ENCODE data around the gene TTC23. TPM values are rescaled to one million over a fixed set of nuclear protein-coding genes. Genes with fewer than 3 reads are reported as not detected.

TTC23 gene
- total RNA-seq, 4 donors from 2014 or later: 14.7 to 25.3 (median 19.3) TPM

DNA sequence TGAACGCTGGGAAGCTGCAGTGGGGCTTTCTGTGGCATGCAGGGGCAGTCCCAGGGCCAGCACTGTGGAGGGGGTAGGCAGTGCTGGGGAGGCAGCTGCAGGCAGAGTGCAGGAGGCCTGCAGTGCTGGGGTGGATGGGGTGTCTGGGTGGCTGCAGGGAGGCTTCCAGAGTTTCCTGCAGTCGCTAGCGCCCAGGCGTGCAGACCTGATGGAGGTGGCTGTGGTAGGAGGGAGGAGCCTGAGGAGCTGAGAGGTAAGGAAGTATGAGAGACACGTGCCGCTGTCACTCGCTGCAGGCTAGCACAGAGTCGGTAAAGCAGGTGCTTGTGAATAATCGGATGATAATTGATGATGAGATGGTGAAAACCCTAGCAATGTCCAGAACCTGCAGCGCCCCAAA is 128.2 kb downstream of the TTC23 start:
- no peaks in the 10 kb centered on the region for H3K9me3 ChIP-seq
- TF ChIP-seq EP300 (IDR thresholded peaks at IDR 0.05) (no peak), POLR2AphosphoS5 (IDR thresholded peaks at IDR 0.05) (peak in 1 of 2 donors; percentile 55)
- peak overlapping the region; percentile 97 to 98 (median 98) for H3K27ac ChIP-seq (replicated peaks in 1 of 4)
- peaks cover 73 to 100% (median 100%) of the 10 kb centered on the region in 4 donors for H3K4me1 ChIP-seq
- WGBS: 61% methylated on average over 10 of the region's 10 CpGs
- no peaks in the 10 kb centered on the region for H3K27me3 ChIP-seq
- intact Hi-C loops (cut with DNase I): loop anchor here (5.0 kb wide), 1 partner anchor 51 kb away; no protein-coding TSS in a partner anchor
- DNase-seq (ENCODE audit: extremely low spot score): no peak
- no peak overlapping the region for H3K4me3 ChIP-seq
- peaks cover 17 to 77% (median 52%) of the 10 kb centered on the region in 4 donors for H3K36me3 ChIP-seq

DNA sequence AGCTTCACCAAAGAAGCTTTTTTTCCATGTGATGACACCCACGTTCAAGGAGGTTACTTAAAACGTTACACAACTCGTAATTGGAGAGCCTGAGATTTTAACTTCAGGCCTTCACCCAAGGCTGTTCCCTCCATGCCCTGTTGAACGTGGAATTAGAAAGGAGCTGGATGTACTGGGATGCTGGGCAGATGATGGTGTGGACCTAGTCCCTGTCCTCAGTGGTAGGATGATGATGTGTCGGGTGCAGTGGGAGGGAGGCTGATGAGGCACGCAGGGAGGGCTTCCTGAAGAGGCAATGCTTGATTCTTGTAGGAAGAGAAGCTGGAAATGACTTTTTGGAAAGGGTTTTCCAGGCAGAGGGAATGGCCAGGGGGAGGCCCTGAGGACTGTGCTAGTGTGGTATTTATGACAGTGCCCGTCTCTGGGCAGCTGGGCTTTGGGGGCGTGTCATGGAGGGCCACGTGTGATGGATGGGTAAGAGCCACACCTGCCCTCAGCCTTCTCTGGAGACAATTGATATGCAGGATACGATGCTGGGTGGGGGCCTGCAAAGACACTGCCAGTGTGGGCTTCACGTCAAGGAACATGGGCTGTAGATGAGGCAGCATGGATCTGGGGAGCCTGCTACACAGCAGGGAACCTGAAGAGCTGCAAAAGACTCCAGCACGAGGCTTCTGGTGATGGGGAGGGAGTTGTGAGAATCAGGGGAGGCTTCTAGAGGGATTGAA is 129.2 kb downstream of the TTC23 start:
- peaks cover 66 to 100% (median 98%) of the 10 kb centered on the region in 4 donors for H3K4me1 ChIP-seq
- peak overlapping the region; percentile 97 to 98 (median 98) for H3K27ac ChIP-seq (replicated peaks in 1 of 4)
- H3K36me3 ChIP-seq: peaks cover 20 to 74% (median 50%) of the 10 kb centered on the region in 4 donors
- WGBS: 79% methylated on average over 12 of the region's 12 CpGs
- no peak for DNase-seq (ENCODE audit: extremely low spot score)
- H3K27me3 ChIP-seq: no peaks in the 10 kb centered on the region
- intact Hi-C loops (cut with DNase I): loop anchor here (5.0 kb wide), 1 partner anchor 52 kb away; no protein-coding TSS in a partner anchor
- H3K4me3 ChIP-seq: no peak overlapping the region
- TF ChIP-seq, protein P1, sequence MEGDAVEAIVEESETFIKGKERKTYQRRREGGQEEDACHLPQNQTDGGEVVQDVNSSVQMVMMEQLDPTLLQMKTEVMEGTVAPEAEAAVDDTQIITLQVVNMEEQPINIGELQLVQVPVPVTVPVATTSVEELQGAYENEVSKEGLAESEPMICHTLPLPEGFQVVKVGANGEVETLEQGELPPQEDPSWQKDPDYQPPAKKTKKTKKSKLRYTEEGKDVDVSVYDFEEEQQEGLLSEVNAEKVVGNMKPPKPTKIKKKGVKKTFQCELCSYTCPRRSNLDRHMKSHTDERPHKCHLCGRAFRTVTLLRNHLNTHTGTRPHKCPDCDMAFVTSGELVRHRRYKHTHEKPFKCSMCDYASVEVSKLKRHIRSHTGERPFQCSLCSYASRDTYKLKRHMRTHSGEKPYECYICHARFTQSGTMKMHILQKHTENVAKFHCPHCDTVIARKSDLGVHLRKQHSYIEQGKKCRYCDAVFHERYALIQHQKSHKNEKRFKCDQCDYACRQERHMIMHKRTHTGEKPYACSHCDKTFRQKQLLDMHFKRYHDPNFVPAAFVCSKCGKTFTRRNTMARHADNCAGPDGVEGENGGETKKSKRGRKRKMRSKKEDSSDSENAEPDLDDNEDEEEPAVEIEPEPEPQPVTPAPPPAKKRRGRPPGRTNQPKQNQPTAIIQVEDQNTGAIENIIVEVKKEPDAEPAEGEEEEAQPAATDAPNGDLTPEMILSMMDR (IDR thresholded peaks at IDR 0.05): no peak
- no peak for TF ChIP-seq EP300 (IDR thresholded peaks at IDR 0.05)
- no peak for TF ChIP-seq POLR2A (IDR thresholded peaks at IDR 0.05; ENCODE audit: low read depth)
- peak; percentile 50 to 67 for TF ChIP-seq POLR2AphosphoS5 (IDR thresholded peaks at IDR 0.05)
- H3K9me3 ChIP-seq: no peaks in the 10 kb centered on the region

DNA sequence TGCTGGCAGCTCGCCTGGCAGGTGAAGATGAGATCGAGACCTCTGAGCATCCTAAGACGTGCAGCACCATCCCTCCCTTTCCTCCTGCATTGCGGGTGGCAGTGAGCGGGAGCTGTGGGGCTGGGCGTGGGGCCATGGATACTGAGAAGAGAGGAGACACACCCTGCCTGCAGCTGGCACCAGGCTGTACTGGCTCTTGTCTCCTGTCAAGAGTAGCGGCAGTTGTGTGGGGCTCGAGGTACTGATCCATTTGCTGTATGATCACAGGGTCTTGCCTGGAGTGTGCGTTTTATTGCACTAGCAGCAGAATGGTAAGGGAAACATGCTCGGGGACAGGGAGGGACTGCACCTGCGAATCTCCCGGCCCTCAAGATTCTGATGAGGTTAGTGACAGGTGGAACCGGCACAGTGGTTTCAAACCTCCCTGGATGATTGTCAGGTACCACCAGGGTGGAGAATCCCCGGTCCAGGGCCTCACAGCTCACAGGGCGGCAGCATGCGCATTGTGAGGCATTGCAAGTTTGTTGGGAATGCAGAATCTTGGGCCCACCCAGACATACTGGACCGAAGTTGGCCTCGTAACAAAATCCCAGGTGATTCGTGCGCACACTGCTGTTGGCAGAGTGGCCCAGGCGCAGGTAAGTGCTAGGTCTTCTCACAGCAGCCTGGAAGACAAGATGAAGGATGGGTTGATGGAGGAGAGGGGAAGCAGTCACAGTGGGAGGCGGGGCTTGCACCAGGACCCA is 130.4 kb downstream of the TTC23 start:
- intact Hi-C loops (cut with DNase I): no loop called here
- peaks cover 20 to 75% (median 54%) of the 10 kb centered on the region in 4 donors for H3K36me3 ChIP-seq
- WGBS: 63% methylated on average over 19 of the region's 22 CpGs
- no peaks in the 10 kb centered on the region for H3K27me3 ChIP-seq
- peak; percentile 61 to 62 for TF ChIP-seq POLR2AphosphoS5 (IDR thresholded peaks at IDR 0.05)
- TF ChIP-seq, protein P1 (IDR thresholded peaks at IDR 0.05): no peak
- H3K27ac ChIP-seq (replicated peaks in 1 of 4): peak overlapping the region; percentile 97 to 98 (median 98)
- peak overlapping the region in 2 of 4 donors; percentile 4 to 7 for H3K4me3 ChIP-seq
- H3K9me3 ChIP-seq: no peaks in the 10 kb centered on the region
- DNase-seq (ENCODE audit: extremely low spot score): no peak
- peaks cover 58 to 100% (median 98%) of the 10 kb centered on the region in 4 donors for H3K4me1 ChIP-seq

DNA sequence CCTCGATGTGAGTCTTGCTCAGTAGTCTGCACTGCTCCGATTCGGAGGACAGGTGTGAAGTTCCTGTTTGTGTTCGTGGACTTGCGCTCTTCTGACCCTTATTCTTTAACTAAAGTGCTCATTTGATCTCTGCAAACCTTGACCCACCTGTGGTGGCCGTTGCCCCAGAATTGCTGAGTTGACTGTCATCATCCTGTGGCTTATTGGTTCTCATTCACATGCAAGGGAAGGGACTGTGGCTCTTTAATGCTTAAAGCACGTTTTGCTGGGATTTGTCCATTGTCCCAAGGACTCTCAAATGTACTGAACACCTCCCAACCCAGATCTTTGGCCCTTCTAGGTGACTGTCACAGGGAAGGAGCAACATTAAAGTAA is 131.1 kb downstream of the TTC23 start:
- Histone ChIP-seq H3K36me3 (peaks cover 20 to 75% (median 60%) of the 10 kb centered on the region in 4 donors), H3K4me3 (peak overlapping the region in 1 of 4 donors; percentile 7), H3K4me1 (peaks cover 58 to 100% (median 98%) of the 10 kb centered on the region in 4 donors), H3K9me3 (no peaks in the 10 kb centered on the region), H3K27ac (replicated peaks in 1 of 4) (peak overlapping the region; percentile 97 to 98 (median 98)), H3K27me3 (no peaks in the 10 kb centered on the region)
- intact Hi-C loops (cut with DNase I): no loop called here
- WGBS: 61% methylated on average over 3 of the region's 7 CpGs
- no peak for TF ChIP-seq POLR2A (IDR thresholded peaks at IDR 0.05; ENCODE audit: low read depth)
- peak; percentile 3 to 35 for TF ChIP-seq POLR2AphosphoS5 (IDR thresholded peaks at IDR 0.05)
- no peak for DNase-seq (ENCODE audit: extremely low spot score)

DNA sequence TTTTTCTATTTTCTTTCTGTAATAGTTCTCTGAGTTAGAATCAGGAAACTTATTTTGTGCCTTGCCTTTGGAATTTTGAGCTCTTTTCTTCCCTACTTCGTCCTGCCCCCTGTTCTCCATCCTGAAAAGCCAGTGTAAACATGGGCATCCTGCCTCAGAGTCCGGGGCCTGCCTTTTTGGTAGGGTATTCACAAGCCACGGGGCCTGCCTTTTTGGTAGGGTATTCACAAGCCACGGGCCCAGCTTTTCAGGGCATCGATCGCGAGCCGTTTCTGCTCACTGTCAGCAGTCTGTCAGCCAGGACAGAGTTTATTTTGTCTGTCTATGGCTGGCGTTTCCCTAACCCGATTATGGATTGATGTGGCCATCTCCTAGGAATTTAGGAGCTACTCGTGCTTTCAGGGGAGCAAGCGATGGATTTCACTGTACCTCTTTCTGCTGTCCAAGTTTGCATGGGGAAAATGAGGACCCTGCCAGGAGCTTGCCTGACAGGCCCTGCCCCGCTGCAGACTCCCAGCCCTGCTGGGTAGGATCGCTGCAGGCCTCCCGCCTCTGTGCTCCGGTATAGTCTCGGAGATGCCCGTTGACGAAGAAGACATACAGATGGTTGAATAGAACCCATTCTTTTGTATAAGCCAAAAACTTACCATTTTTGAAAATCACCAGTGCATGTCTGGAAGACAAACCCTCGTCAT is 131.7 kb downstream of the TTC23 start:
- H3K4me1 ChIP-seq: peaks cover 56 to 100% (median 98%) of the 10 kb centered on the region in 4 donors
- no peaks in the 10 kb centered on the region for H3K9me3 ChIP-seq
- TF ChIP-seq POLR2AphosphoS5 (IDR thresholded peaks at IDR 0.05): peak in 1 of 2 donors; percentile 63
- TF ChIP-seq POLR2A (IDR thresholded peaks at IDR 0.05; ENCODE audit: low read depth): no peak
- no peak for DNase-seq (ENCODE audit: extremely low spot score)
- peak overlapping the region; percentile 97 to 98 (median 98) for H3K27ac ChIP-seq (replicated peaks in 1 of 4)
- peak overlapping the region in 1 of 4 donors; percentile 7 for H3K4me3 ChIP-seq
- 47% methylated on average over 20 of the region's 20 CpGs for WGBS
- peaks cover 20 to 77% (median 60%) of the 10 kb centered on the region in 4 donors for H3K36me3 ChIP-seq
- H3K27me3 ChIP-seq: no peaks in the 10 kb centered on the region
- intact Hi-C loops (cut with DNase I): no loop called here
